Measurements from ENCODE around the gene TEX53. TPM values are rescaled to one million over a fixed set of nuclear protein-coding genes. Genes with fewer than 3 reads are reported as not detected.

TEX53 gene
- total RNA-seq (not detected), polyA plus RNA-seq (not detected)
- long read RNA-seq, donor 1, result 0 reads
- long read RNA-seq, donor 2, result 0 reads
- long read RNA-seq, donor 3, result 0 reads

GRCh38 chr9:114657705-114658104 is at the start of gene TEX53:
TEX53 (minus strand) TSS chr9:114657805; CDS start chr9:114657774, 31 bp downstream.
- intact Hi-C loops (cut with DNase I), result loop anchor here in 5 of 10 donors (2.0 to 10.0 kb wide), 4 partner anchors 133 to 355 kb away; no protein-coding TSS in a partner anchor
- no peaks in the 10 kb centered on the region for H3K36me3 ChIP-seq
- DNase-seq, result no peak
- peaks cover 0 to 7% (median 0%) of the 10 kb centered on the region in 12 donors for H3K4me1 ChIP-seq
- TF ChIP-seq POLR2A (IDR thresholded peaks at IDR 0.05), result no peak
- TF ChIP-seq CTCF (IDR thresholded peaks at IDR 0.05), result no peak
- H3K9me3 ChIP-seq, result no peaks in the 10 kb centered on the region
- no peak for ATAC-seq
- H3K27me3 ChIP-seq, result peaks cover 0 to 16% (median 3%) of the 10 kb centered on the region in 9 donors
- WGBS, 4 donors, result 94 to 100% (median 96%) methylated on average over 3 to 6 of the region's 6 CpGs
- H3K27ac ChIP-seq, result no peak within 1 kb of the TSS
- H3K4me3 ChIP-seq, result no peak within 1 kb of the TSS

GRCh38 chr9:114706711-114707110 is 49.1 kb upstream of the TEX53 start:
- intact Hi-C loops (cut with DNase I), result no loop called here

GRCh38 chr9:114701988-114702387 is 44.4 kb upstream of the TEX53 start:
- no peaks in the 10 kb centered on the region for H3K27me3 ChIP-seq

More at GRCh38 chr9:114706711-114707110, 49.1 kb upstream of the TEX53 start:
- H3K4me3 ChIP-seq, result no peak overlapping the region
- TF ChIP-seq POLR2A (IDR thresholded peaks at IDR 0.05) (no peak), CTCF (IDR thresholded peaks at IDR 0.05) (no peak)
- peaks cover 0 to 10% (median 0%) of the 10 kb centered on the region in 9 donors for H3K27me3 ChIP-seq
- no peak overlapping the region for H3K27ac ChIP-seq
- no peaks in the 10 kb centered on the region for H3K36me3 ChIP-seq
- no peaks in the 10 kb centered on the region for H3K9me3 ChIP-seq
- ATAC-seq (no peak), DNase-seq (no peak)
- H3K4me1 ChIP-seq, result no peaks in the 10 kb centered on the region
- WGBS, 4 donors, result 74 to 87% (median 76%) methylated on average over 2 of the region's 2 CpGs

GRCh38 chr9:114697951-114698351 is 40.3 kb upstream of the TEX53 start:
- DNase-seq, result no peak
- Histone ChIP-seq H3K4me1 (peaks cover 0 to 6% (median 0%) of the 10 kb centered on the region in 12 donors), H3K36me3 (no peaks in the 10 kb centered on the region), H3K4me3 (no peak overlapping the region), H3K27ac (no peak overlapping the region), H3K9me3 (no peaks in the 10 kb centered on the region), H3K27me3 (peaks cover 0 to 2% (median 0%) of the 10 kb centered on the region in 9 donors)
- intact Hi-C loops (cut with DNase I), result no loop called here
- WGBS, 4 donors, result 86 to 91% (median 90%) methylated on average over 4 of the region's 4 CpGs
- ATAC-seq, result no peak
- no peak for TF ChIP-seq POLR2A (IDR thresholded peaks at IDR 0.05)

More at GRCh38 chr9:114701988-114702387, 44.4 kb upstream of the TEX53 start:
- ATAC-seq, result no peak
- TF ChIP-seq CTCF (IDR thresholded peaks at IDR 0.05) (no peak), POLR2A (IDR thresholded peaks at IDR 0.05) (no peak)
- no peak for DNase-seq
- Histone ChIP-seq H3K36me3 (no peaks in the 10 kb centered on the region), H3K9me3 (no peaks in the 10 kb centered on the region), H3K27ac (no peak overlapping the region), H3K4me1 (peaks cover 0 to 6% (median 0%) of the 10 kb centered on the region in 12 donors), H3K4me3 (no peak overlapping the region)
- intact Hi-C loops (cut with DNase I), result no loop called here
